ENCODE data around the gene STK38.
"Not testable (repeated sequence)": the region's sequence is repeated elsewhere in the genome, so short reads cannot be mapped to it uniquely, and the experiment has no call there.

The STK38 gene

DNA sequence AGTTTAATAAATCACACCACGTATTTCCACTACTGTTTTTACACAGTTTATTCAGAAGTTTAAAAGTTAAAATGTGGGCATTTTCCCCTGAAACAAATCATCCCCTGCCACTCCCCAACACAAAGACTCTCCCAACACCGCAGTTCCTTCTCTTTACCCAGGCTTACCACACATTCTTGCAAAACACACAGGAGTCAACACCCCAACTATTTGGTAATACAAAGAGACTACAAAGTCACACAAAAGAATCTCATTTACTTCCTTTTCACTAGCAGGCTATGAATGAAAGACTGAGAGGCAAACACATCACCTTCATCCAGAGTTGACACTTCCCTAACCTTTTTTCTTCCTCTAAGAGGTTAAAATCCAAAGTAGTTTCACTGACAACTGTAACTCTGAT lies 53.4 kb downstream of the STK38 start:
- no peak overlapping the region for H3K4me3 ChIP-seq (ENCODE audit: low read depth, low read length)
- no peak for DNase-seq (ENCODE audit: low read depth)

DNA sequence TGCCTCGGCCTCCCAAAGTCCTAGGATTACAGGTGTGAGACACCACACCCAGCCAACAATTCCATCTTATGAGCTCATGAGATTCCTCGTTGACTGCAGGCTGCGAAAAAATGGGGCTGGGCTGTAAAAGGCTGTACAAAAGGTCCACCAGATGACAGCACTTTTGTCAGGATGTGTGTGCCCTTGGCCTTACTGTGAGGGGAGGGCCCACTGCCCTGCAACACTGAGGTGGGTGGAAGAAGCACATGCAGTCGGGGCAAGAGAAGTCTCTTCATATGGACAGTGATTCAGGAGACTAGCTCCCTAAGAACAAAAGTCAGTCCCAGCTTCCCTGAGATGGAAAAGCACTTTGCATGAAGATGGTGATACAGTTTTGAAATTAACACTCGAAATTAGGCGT lies 54.0 kb downstream of the STK38 start:
- no peak for DNase-seq (ENCODE audit: low read depth)
- no peak overlapping the region for H3K4me3 ChIP-seq (ENCODE audit: low read depth, low read length)

- DNase-seq (ENCODE audit: low read depth), result no peak
- no peak overlapping the region for H3K4me3 ChIP-seq (ENCODE audit: low read depth, low read length)
Measured at GRCh38 chr6:36492621-36493020, 54.7 kb downstream of the STK38 start.

DNA sequence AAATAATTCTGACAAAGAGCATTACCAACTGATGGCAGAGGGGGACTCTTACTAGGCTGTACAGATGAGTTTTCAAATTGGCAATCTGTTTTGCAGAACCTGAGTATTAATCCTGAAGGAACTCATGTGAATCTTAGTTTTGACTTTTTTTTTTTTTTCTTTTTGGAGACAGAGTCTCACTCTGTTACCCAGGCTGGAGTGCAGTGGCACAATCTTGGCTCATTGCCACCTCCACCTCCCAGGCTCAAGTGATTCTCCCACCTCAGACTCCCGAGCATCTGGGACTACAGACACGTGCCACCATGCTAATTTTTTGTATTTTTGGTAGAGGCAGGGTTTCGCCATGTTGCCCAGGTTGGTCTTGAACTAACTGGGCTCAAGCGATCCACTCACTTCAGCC lies 55.2 kb downstream of the STK38 start:
- no peak overlapping the region for H3K4me3 ChIP-seq (ENCODE audit: low read depth, low read length)
- DNase-seq (ENCODE audit: low read depth), result no peak

DNA sequence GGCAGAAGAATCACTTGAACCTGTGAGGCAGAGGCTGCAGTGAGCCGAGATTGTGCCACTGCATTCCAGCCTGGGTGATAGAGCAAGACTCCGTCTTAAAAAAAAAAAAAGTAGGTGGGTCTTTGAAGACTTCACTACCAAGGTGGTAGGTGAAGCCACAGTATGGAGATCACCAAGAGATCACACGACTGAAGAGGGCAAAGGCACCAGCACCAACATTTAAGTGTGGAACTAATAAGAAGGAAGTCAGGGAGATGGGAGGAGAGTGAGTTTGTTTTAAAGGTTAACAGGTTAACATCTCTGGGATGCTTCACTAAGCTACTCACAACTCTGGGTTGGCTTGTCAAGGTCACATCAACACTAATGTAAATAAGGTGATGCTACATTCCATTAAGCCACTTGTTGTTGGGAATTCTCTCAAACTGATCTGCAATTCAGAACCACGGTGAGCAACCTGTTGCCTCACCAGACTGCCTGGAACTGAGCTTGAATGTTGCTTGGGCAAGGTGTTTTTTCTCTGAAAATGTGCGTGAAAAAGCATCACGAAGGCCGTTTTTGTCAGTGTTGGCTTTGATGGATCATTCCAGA lies 55.8 kb downstream of the STK38 start:
- DNase-seq (ENCODE audit: low read depth), result no peak
- H3K4me3 ChIP-seq (ENCODE audit: low read depth, low read length), result no peak overlapping the region

DNA sequence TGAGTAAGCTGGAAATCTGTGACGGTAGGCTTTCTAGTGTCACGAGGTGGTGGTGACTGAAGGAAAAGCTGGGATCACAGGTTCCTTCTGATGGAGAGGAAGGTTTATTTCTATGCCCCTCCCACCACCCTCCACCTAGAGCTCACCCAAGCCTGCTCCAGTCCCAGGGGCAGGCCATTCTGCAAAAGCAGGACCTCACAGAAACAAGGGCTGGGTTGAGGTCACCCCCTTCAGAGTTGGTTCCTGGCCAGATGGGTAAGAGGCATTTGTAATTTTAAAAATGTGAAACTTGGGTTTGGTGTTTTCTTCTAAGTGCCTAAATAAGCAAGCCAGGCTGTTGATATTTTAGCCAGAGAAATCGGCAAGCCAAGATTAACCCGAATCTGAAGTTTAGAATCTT lies 57.9 kb downstream of the STK38 start:
- no peak for DNase-seq (ENCODE audit: low read depth)
- no peak overlapping the region for H3K4me3 ChIP-seq (ENCODE audit: low read depth, low read length)

DNA sequence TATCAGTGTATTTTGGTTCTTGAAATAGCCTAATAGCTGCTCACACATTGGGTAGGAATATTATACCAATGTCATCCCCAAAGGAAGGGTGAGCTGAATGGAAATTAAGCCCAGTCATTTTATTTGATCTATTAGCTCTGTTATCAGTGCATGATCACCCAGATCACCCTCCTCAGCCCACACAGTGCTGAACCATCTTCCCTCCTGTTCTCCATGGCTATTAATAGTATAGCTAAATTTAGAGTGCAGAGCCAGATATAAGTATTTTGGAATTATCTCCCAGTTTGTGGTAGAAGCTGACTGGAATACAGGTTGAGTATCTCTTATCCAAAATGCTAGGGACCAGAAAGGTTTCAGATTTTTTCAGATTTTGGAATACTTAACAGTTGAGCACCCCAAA lies 59.1 kb downstream of the STK38 start:
- no peak for DNase-seq (ENCODE audit: low read depth)
- H3K4me3 ChIP-seq (ENCODE audit: low read depth, low read length), result no peak overlapping the region

DNA sequence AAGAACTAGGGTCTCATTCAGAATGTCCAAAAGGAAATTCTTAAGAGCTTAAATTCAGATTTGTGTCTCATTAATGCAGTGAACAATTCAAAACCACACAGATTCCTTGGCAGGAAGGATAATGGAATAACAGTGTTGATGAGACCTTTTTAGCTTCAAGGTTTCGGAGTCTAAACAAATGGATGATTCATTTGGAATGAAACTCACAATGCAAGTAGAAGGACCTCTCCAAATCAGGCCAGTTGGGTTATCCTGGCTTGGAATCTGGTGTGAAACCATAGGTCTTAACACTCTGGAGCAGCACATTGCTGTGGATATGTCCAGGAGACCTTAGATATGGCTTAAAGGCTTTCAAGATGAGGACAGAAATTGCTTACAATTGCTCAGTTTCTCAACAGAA lies 59.6 kb downstream of the STK38 start:
- no peak for DNase-seq (ENCODE audit: low read depth)
- no peak overlapping the region for H3K4me3 ChIP-seq (ENCODE audit: low read depth, low read length)

DNA sequence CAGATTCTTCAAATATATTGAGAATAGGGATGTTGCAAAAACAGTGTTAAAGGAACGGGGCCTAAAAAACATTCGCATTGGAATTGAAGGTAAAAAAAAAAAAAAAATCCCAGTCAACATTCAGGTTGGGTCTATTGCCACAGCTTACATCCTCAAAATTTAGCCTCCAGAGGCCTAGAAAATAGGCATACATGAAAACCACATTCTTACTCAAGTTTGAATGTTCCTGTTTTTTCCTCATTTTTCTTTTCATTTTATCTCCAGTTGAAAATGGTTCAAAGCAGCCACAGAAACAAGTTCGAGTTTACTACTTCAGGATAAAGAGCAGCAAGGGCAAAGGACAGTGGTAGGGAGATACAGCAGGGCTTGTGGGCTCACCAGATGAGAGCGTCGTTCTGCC lies 62.5 kb downstream of the STK38 start:
- no peak overlapping the region for H3K4me3 ChIP-seq (ENCODE audit: low read depth, low read length)
- no peak for DNase-seq (ENCODE audit: low read depth)

DNA sequence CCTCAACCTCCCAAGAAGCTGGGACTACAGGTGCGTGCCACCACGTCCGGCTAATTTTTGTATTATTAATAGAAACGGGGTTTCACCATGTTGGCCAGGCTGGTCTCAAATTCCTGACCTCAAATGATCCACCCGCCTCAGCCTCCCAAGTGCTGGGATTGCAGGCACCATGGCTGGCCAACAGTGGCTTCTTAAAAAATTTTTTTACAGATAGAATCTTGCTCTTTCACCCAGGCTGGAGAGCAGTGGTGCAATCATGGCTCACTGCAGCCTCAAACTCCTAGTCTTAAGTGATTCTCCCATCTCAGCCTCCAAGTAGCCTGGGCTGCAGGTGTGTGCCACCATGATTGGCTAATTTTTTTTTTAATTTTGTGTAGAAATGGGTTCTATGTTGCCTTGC lies 64.0 kb downstream of the STK38 start:
- H3K4me3 ChIP-seq (ENCODE audit: low read depth, low read length); DNase-seq (ENCODE audit: low read depth): not testable (repeated sequence)

GRCh38 chr6:36479256-36479655 lies 68.0 kb downstream of the STK38 start:
- DNase-seq (ENCODE audit: low read depth), result no peak

DNA sequence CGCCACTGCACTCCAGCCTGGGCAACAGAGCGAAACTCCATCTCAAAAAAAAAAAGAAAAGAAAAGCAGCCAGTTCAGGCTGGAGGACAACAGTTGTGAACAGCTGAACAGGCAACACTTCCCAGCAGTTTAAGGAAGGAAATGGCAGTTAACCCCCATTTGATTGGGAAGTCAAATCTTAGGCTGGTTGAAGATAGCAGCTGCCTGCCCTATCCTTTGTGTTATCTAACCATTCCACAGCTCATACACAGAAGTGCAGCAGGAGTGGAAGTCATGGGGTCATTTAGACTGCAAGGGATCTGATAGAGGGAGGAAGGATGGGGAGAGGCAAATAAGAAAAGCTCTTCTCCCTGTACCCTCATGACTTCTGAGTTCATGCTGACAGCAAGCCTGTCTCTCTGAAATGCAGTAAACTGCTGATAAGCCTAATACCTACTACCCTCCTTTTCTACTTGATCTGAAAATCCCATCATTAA lies 69.2 kb downstream of the STK38 start:
- DNase-seq (ENCODE audit: low read depth), result no peak
- no peak overlapping the region for H3K4me3 ChIP-seq (ENCODE audit: low read depth, low read length)

More at GRCh38 chr6:36479256-36479655, 68.0 kb downstream of the STK38 start:
- H3K4me3 ChIP-seq (ENCODE audit: low read depth, low read length), result no peak overlapping the region

DNA sequence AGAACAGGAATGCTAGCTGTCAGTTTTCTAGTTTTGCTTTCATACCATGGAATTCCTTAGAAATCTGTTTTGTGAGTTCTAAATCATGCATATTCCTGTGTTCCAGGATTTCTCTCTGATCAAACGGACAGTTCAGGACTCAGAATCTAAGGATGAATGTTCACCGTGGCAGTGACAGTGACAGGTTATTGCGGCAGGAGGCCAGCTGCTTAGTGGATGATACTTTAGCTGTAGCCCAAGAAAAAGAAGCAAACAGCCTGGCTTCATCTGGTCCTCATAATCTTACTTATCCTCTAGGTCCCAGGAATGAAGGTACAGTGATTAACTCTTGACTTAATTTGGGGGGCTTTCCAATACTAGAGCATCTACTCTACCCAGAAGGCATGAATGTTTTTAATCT lies 77.3 kb downstream of the STK38 start:
- no peak for DNase-seq (ENCODE audit: low read depth)
- no peak overlapping the region for H3K4me3 ChIP-seq (ENCODE audit: low read depth, low read length)

DNA sequence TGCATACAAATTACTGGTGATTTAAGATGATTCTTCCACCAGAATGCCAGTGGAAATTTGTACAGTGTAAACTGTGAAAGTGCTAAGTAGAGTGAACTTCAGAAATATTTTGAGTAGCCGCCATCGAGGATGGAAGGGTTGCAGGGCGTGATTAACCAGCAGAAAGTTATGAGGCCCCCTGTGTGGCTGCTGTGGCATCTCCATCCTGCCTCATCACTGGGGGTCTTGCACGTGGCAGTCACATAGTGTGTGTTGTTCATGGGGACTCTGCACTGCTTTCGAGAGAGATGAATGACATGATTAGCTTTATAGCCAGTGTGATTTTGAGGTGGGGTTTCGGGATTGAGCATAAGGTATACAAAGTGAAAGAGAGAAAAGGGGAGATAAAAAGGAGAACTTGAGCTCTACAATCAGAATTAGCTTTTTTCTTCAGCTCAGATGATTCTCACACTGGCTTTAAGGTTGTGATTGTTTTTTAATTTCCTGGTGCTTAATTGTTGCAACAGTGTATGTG lies 78.1 kb downstream of the STK38 start:
- no peak for DNase-seq (ENCODE audit: low read depth)

DNA sequence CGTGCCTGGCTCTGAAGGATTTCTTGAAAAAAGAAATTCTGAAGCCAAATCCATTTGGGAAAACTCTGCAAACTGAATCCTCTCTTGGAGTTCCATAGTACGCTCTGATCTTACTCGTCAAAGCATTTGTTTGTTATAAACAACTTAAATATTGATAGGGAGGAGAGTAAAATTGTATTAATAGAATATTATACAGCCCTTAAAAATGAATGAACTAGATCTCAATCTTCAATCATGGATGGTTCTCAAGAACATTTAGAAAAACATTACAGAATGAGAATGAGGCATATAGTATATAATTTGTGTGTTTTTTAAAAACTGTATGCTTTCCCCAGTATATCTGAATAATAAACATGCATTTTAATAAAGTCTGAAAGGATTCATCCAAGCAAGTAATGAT lies 79.7 kb downstream of the STK38 start:
- DNase-seq (ENCODE audit: low read depth), result no peak
- no peak overlapping the region for H3K4me3 ChIP-seq (ENCODE audit: low read depth, low read length)

More for the DNA sequence above, 78.1 kb downstream of the STK38 start:
- H3K4me3 ChIP-seq (ENCODE audit: low read depth, low read length), result no peak overlapping the region

DNA sequence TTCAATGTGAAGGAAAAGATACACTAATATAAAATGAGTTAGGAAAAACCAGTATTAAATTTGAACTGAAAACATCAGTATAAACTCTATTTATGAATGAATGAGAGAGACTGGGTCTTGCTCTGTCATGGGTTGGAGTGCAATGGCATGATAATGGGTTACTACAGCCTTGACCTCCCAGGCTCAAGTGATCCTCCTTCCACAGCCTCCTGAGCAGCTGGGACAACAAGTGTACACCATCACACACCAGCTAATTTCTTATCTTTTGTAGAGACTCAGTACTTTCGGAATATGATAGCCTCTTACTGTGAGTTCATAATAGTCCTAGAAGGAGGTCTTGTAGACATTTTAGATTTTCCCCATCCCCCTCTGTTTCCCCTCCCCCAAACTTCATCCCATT lies 83.0 kb downstream of the STK38 start:
- no peak overlapping the region for H3K4me3 ChIP-seq (ENCODE audit: low read depth, low read length)
- DNase-seq (ENCODE audit: low read depth), result no peak

DNA sequence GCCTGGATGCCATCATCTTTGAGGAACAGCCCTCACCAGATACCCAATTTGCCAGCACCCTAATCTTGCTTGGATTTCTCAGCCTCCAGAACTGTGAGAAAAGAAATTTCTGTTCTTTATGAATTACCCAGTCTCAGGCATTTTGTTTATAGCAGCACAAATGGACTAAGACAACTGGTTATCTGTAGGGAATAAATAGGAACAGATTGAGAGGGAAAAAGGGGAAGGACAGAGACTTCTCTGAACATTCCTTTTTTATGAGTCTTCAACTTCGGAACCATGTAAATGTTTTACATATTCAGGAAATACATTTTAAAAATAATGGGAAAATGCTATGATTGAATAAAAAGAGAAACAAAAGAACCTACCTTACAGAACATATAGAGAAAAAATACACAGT lies 83.6 kb downstream of the STK38 start:
- no peak overlapping the region for H3K4me3 ChIP-seq (ENCODE audit: low read depth, low read length)

DNA sequence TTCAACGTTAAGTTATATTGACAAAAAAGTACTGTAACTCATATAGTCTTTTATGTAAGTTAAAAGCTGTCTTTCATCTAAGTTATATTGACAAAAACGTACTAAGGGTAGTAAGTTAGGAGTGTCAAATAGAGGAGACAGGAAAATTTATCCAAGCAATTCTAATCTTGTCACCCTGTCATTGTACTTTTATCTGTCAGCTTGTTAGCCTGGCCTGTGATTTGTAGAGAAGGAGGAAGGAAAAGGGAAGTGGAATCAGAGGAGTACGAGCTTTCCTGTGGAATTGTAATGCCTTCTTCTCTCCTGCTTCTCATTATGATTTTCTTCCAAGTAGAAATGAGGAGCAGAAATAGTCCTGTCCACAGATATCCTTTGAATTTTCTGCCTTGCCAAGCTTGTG lies 85.6 kb downstream of the STK38 start:
- no peak for DNase-seq (ENCODE audit: low read depth)
- no peak overlapping the region for H3K4me3 ChIP-seq (ENCODE audit: low read depth, low read length)

More for the DNA sequence above, 83.6 kb downstream of the STK38 start:
- DNase-seq (ENCODE audit: low read depth), result no peak

DNA sequence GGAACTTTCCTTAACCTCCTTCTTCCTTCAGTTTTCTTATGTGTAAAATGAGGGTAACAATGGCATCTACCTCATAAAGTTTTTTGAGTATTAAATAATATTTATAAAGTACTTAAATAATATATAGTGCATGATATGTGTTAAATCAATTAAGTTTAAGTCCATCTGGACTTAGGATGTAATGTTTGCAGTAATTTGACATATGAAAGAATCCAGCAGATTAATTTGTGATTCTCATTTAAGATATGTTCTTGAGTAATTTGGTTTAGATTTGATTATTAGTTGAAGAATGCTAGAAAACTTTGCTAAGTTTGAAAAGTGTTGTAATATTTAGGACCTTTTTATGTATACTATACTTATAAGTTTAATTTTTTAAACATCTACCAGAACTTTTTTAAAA lies 86.4 kb downstream of the STK38 start:
- H3K4me3 ChIP-seq (ENCODE audit: low read depth, low read length), result no peak overlapping the region
- no peak for DNase-seq (ENCODE audit: low read depth)

DNA sequence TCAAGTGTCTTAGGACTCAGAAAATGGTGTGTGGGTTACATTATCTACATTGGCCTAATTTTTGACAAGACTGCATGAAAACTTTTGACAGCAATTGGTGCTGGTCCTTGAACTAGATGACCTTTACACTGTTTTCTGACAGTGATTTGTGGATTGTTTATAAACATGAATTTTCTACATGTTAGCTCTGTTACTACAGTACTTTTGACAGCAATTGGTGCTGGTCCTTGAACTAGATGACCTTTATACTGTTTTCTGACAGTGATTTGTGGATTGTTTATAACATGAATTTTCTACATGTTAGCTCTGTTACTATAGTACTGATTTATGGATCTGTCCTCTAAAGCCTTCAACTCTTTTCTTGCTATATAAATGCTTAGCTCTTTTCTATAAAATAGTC lies 87.8 kb downstream of the STK38 start:
- no peak for DNase-seq (ENCODE audit: low read depth)
- no peak overlapping the region for H3K4me3 ChIP-seq (ENCODE audit: low read depth, low read length)

DNA sequence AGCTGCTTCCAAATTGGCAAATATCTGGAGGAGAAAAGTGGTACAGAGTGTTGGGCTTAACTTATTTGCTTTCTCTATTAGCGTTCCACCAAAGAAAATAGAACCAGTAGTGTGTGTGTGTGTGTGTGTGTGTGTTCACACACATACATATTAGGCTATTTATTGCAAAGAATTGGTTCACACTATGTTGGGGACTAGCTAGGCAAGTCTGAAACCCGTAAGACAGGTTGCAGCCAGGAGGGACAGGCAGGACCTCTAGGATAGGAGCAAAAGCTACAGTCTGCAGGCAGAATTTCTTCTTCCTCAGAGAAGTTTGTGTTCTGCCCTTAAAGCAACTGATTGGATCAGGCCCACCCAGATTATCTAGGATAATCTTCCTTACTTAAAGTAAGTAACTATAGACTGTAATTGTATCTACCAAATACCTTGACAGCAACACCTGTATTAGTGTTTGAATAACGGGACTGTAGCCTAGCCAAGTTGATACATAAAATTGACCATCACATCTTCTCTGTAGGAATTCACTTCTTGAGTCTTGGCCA lies 91.7 kb downstream of the STK38 start:
- H3K4me3 ChIP-seq (ENCODE audit: low read depth, low read length), result no peak overlapping the region
- DNase-seq (ENCODE audit: low read depth), result no peak

All from skeletal muscle cell (primary cell).